IPS-NIHi7 (cell line): ENCODE data around the gene POLN.
"Not testable (repeated sequence)": the region's sequence is repeated elsewhere in the genome, so short reads cannot be mapped to it uniquely, and the experiment has no call there.

Experiments used
- DNase-seq: peaks from one replicate; pipeline ENCODE4 v3.0.0; 2012; ENCODE audit warnings: mixed read lengths; ENCODE audit errors: extremely low spot score

Gene POLN

DNA sequence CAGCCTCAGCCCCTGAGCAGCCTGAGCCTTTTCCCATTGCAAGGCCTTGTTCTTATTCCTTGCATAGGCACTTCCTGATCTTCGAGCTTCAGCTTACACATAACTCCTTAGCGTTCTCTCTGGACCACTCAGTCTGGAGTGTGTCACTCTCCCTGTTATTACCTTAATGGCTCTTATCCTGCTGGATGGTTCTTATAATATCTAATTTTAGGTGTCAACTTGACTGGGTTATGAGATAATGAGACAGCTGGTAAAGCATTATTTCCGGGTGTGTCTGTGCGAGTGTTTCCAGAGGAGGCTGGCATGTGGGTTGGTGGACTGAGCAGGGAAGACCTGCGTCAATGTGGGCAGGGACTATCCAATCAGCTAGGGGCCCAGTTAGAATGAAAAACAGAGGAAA lies 75.7 kb downstream of the POLN start:
- DNase-seq = no peak

DNA sequence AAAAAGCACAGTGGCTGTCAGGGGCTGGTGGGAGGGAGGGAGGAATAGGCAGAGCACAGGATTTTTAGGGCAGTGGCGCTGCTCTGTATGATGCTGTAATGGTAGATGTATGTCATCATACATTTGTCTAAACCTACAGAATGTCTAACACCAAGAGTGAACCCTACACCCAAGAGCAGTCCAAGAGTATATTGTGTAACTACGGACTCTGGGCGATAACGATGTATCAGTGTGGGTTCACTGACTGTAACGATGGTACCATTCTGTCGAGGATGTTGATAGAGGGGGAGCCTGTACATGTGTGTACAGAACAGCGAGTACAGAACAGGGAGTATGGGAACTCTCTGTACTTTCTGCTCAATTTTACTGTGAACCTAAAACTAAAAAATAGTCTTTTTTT lies 76.5 kb downstream of the POLN start:
- no peak for DNase-seq

DNA sequence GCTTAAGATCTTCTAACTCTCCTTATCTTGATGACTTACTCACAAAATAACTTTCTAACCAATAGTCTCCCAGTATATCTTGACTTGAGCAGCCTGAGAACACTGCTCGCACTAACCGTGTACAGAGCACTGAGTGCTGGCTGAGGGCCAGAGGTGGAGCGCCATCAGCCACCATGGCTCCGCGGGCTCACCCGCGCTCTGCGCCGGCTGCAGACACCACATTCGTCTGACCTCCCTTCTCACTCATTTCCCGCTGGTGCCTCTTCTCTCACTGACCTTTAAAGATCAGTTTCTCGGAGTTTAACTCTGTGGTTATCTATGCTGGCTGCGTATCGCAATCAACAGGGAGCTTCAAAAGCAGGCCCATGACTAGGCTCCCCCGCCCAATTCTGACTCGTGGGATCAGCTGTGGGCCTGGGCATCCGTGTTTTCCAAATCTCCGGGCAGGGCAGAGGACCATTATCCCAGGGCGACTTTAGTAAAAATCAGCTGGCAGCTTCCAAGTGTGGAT lies 78.6 kb downstream of the POLN start:
- DNase-seq = no peak

DNA sequence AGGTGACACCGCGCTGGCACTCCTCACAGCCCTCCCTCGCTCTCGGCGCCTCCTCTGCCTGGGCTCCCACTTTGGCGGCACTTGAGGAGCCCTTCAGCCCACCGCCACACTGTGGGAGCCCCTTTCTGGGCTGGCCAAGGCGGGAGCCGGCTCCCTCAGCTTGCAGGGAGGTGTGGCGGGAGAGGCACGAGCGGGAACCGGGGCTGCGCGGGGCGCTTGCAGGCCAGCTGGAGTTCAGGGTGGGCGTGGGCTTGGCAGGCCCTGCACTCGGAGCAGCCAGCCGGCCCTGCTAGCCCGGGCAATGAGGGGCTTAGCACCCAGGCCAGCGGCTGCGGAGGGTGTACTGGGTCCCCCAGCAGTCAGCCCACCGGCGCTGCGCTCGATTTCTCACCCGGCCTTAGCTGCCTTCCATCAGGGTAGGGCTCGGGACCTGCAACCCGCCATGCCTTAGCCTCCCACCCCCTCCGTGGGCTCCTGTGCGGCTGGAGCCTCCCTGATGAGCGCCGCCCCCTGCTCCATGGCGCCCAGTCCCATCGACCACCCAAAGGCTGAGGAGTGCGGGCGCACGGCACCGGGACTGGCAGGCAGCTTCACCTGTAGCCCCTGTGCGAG lies 80.7 kb downstream of the POLN start:
- not testable (repeated sequence) for DNase-seq

DNA sequence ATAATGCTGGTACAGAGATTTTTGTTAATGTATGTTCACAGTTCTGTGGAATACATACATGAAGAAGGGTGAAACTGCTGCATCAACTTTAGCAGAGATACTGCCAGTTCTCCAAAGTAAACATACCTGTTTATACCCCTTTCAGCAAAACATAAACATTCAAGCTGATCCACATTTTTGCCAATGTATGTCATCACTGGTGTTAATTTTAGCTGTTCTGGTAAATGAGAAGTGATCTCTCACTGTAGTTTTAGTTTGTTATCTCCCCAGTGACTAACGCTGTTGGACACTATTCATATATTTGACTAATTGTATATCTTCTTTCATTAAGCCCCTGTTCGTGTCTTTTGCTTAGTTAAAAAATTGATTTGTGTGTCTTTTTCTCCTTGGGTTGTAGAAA lies 82.0 kb downstream of the POLN start:
- DNase-seq = no peak

DNA sequence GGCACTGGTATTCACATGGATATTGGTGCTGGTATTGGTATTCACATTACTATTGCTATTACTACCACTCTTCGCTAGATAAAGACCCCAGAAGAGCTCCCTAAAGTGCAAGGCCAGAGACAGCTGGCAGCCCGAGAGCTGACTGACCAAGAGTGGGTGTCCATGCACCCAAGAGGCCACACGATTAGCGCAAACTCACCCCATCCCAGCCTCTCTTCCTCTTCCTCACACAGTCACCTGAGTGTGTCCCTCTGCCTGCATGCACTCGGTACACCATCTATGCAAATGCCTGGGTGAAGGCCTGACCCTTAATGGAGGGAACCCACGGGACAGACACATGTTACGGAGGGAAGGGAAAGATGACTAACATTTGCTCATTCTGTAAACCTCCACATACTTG lies 86.7 kb downstream of the POLN start:
- DNase-seq = no peak

DNA sequence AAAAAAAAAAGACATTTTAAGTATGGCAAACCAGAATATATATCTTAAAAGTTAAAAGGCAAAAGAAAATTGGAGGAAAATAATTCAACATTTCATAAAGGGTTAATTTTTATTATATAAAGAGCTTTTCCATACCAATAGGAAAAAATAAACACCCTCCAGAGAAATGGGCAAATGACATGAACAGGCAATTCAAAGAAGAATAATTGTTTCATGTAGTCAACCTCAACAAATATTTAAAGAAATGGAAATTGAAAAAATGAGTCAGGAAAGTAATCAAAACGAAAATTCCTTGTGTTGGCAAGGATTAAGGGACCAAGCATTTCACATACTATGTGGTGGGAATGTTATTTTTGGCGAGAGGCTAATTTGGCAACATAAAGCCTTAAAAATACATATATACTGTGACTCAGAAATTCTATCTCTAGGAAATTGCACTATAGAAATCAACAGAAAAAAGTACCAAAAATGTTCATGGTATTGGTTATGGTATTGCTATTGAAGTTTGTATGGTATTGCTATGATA lies 87.6 kb downstream of the POLN start:
- no peak for DNase-seq

DNA sequence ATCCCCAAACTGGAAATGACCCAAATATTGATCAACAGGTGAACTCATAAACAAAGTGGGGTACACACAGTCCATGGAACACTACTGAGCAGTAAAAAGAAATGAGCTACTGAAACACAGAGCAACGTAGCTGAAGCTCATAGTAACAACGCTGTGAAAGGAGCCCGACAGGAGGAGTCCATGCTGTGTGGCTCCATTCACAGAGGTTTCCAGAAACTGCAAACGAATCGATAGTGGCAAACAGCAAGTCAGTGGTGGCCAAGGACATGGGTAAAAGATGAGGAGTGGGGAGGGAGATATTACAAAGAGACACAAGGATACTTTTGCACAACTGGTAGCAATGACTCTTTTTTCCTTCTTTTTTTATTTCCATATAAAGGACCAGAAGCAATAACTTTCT lies 90.4 kb downstream of the POLN start:
- DNase-seq = no peak

DNA sequence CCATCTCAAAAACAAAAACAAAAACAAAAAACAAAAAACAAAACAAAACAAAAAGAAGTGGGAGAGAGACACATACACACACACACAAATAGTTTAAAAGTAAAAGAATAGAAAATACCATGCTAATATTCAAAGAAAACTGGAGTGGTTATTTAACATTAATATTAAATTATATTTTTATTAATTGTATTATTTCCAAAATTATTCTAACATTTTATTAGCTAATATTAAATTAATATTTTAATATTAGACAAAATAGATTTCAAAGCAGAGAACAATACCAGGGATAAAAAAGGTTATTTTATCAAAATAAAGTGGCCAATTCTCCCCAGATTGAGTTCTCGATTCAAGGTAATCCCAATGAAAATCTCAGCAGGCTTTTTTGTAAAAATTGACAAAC lies 91.8 kb downstream of the POLN start:
- DNase-seq = no peak

DNA sequence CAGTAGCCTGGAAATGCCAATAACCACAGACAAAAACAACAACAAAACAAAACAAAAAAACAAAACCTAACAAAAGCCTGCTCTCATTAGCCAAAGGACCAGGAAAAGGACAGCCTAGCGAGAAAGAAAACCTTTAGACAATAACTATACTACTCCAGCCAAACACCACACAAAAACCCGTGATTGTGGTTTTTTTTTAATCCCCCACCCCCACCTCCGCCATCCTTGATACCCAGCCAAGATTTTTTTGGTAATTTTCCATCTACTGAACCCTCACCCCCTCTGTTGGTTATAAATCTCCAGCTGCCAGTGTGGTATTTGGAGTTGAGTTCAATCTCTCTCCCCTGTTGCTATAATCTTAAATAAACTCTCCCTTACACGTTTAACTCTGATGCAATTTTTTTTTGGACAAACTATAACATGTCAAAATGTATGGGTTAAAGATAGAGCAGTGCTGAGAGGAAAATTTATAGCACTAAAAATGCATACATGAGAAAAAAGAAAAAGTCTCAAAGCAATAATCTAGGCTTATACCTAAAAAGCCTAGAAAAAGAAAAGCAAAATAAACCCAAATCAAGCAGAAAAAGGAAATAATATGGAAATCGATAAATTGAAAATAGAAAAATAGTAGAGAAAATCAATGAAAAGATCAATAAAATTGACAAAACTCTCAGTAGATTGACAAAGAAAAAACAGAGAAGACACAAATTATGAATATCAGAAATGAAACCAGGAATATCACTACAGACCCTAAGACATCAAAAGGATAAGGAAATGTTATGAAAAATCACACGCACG lies 99.1 kb downstream of the POLN start:
- DNase-seq = no peak

DNA sequence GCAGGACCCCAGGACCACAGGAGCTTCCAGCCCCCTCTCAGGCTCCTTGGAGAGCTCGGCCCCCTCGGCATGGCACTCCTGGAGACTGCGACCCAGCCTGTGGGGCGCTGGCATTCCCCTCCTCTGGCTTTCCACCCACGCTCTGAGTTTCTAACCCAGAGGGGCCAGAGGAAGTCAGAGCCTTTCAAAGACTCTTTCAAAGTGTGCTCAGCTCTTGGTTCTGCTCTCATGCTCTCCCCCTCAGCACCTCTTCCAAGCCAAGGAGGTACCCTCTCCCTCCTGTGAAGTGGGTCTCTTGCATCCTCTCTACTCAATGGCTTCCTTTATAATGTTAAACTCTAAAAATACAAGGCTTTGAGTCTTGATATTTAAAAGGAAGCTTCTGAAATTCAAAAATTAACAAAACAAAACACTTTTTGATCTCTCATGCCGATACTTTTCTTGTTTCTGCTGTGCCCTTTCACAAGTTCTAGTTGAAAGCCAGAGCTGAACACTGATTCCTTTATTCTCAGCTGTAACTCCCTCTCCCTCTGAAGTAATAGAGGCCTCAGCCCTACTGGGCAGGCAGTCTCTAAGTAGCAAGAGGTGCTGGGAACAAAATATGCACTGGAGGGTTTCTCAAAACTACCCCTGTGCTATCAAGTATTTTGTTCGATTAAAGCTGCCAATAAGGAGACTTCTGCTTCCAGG lies 100.0 kb downstream of the POLN start:
- peak; percentile 48 for DNase-seq

DNA sequence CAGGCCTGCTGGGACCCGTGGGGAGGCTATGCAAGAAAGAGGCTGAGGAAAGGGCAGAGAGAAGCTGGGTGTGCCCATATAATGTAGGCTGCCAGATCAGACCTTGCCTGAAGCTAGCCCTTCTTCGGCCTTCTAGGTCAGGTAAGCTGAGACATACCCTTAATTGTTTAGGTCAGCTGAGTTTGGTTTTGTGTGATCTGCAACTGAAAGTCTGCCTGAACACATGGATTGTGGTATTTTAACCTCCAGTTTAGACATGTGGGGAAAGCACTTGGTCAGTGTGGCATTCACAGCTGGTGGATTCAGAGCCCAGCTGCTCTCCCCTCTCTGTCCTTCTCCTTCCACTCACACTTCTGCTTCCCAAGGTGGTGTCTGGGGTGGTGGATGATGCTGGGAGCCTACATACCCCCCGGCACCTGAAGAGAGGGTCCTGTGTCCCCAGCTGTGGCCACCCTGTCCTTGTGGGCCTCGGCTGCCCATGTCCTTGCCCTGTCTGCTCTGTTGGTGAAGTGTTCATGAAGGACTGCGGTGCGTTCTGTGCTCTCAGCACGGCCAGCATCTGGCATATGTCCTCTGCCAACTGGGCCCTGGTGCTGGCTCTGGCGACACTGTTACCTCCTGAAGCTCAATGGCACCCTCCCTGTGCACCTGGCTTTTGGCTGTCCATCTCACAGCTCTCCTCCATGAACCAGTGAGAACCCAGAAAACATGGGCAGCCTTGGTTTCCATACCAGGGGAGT lies 100.7 kb downstream of the POLN start:
- no peak for DNase-seq

DNA sequence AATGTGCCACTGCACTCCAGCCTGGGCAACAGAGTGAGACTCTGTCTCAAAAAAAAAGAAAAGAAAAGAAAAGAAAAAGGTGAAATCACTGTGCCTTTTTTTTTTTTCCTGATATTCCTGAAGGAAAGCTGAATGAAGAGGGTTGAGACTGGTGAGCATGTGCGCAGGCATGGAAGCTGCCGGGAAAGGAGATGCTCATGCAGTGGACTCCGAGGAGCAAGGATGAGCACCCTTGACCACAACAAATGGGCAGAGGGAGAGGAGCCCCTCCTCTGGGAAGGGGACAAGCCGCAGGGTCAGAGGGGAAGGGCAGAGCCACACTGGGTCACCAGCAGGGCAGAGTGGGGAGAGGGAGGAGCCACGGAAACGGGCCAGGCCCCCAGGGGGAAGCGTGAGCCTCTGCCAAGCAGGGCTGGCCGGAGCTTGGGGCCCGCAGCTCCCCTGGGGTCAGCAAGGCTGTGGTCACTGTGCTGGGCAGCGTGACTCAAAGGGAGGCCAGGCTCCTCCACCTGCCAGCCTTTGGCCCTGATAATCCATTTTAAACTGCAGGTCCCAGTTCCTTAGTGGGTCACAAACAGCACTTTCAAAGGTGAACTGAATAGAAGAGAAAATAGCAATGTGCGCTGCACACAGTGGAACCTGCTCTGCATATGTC lies 102.9 kb downstream of the POLN start:
- DNase-seq = no peak

DNA sequence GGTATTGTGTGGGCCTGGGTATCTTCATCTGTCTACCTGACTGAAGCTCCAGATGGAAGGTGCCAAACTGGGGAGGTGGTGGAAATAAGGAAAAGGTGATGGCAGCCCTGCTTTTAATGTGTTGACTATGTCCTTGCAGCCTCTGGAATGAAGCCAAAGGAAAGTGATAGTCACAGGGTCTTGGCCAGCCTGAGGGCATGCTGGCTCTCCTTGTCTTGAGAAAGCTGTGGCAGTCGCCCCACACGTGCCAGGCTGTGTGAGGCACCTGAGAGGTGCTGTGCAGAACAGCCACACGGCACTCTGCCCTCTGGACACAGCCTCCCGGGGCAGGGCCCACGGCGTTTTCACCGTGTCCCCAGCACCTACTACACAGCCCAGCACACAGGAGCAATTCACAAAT lies 105.2 kb downstream of the POLN start:
- DNase-seq = no peak

DNA sequence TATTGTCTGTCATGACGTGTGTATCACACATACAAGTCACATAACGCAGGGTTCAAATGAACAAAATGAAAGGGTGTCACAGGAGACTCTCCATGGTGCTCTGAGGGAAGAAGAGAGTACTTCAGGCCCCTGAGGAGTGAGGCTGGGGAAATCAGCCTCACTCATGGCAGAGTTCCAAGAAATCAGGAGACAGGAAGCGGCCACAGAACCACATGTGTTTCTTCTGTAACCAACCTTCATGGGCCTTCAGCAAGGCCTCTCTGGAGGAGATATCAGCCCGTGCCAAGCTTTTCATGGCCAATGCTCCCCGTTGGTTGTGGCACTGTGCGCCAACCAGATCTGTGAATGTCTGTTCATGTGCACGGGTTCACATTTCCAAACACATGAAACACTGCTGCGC lies 106.8 kb downstream of the POLN start:
- no peak for DNase-seq

DNA sequence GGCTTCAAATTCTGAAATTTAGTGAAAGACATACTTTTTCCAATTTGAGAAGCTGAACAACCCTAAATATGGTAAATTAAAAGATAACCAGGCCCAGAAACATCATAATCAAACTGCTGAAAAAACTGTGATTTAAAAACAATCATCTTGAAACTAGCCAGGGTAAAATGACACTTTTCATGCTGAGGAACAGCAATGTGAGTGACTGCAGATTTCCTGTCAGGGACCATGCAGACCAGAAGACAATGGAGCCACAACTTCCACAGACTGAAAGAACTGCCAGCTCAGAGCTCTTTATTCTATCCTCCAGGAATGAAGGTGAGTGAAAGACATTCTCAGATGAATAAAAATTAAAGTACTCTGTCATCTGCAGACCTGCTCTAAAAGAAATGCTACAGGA lies 109.5 kb downstream of the POLN start:
- DNase-seq = no peak

DNA sequence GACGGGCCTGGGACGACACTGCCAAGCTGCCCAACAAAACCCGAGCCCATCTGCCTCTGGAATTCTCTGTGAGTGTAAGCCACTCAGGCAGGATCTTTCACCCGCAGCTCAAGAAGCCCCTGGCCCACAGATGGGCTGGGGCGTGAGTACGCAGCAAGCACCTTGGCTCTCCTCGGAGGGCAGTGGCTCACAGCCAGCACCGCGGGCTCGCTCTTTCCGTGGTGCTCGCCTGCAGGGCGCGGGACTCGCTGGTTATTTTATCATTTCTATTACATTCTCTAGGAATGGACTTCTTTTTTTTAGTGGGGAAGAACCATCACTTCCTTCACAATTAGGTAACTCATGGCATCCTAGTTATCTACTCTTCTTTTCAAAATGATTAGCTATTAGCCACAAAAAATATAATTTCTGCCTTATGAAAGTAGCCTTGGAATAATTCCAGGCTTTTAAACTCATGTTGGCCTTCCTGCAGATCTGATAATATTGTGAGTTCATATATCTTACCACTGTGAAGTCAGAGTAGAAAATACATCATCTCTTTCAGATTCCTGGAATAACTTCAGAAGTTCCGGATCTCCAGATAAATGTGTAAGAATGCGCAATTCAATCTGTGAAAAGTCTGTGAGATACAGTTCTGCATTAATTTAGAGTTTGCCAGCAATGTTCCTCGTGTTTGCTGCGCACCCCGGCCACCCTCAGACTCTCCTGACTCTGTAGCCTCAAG lies 114.2 kb downstream of the POLN start:
- no peak for DNase-seq

DNA sequence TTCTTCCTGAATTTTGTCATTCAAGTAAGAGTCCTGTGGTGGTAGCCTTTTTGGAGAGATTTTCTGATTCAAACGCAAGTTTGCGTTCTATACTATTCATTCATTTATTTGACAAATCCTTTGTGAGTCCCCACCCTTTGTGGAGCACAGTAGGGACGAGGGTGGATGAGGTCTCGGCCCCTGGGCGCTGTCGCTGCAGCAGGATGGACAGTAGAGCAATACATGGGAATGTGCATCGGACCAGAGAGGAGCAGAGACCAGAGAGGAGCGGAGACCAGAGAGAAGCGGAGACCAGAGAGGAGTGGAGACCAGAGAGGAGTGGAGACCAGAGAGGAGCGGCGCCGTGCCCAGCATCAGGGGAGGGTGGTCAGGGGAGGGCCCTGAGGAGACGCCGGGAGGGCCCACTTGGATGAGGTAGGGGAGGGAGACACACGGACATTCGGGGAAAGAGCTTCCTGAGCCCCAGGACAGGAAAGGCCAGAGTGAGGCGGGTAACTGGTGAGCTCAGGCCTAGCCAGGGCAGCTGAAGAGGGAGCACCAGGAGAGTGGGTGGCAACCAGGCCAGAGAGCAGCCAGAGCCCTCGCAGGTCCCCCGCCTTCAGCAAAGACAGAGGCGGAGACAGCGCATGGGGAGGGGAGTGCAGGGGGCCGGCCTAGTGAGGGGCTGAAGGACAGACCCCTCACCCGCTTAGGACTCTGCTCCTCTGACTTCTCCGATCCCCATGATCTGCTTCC lies 115.4 kb downstream of the POLN start:
- DNase-seq = no peak

DNA sequence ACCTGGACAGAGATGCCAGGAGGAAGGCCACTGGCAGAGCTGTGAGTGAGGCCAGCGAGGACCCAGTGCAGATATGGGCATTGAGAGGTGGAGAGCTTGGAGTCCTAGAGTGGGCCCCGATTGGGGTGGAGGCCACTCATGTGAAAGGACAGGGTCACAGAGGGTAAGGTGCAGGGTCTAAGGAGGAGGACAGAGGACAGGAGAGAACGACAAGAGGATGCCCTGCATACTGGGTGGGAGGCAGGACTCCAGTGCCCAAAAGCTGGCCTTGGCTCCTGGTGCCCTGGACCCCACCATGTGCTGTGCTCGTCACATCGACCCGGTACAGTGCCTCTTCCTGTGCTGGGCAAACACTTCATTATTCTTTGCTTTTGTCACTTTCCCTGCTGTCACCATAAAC lies 116.1 kb downstream of the POLN start:
- DNase-seq = no peak

DNA sequence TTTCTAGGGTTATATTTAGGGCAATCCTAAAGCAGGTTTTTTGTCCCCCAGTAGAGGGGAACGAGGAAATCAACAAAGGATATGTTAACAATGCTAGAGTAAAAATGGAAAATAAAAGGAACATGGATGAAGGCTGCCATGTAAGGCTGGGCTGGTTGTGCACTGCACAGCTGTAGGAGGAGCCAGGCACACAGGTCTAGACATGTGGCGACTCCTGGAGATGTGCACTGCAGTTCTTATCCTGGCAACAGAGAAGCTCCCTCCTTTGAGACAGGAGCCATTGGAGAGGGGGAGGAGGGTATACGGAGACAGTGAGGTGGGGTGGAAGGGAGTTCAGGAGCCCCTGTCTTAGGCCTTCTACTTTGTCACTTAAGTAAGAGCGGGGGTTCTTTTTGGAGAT lies 116.9 kb downstream of the POLN start:
- no peak for DNase-seq
